Measurements from ENCODE around the gene BUD13. TPM values are rescaled to one million over a fixed set of nuclear protein-coding genes. Genes with fewer than 3 reads are reported as not detected.

The BUD13 gene
- total RNA-seq, 4 donors from 2014 or later = 9.7 to 18.8 (median 12.0) TPM

DNA sequence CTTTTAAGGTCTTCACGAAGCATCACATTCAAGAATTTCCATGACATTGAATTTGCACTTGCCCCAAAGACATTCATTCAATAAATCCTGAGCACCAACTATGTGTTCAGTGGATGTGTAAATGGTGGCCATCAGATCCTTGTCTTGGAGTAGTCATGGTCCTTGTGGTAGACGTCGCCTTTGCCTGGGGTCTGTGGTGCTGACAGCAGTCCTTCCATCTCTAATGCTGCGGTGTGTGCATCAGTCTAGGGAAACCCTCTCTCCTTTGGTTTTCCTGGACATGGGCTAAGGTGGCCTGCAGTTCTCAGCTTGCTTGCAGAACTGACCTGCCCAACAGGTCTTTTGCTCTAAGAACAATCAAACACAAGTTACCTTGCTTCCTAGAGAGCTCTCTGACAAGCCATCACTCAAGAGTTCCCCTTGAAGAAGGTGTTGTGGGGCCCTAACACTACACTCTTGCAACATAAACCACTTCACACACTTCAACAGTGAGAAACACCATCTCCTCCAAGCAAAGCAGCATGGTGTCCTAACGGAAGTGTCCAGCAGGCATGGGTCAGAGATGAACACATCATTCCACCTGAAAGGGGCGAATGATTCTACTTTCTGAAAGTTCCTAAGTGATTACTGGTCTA, 72.1 kb downstream of the BUD13 start:
- TF ChIP-seq, protein P1, sequence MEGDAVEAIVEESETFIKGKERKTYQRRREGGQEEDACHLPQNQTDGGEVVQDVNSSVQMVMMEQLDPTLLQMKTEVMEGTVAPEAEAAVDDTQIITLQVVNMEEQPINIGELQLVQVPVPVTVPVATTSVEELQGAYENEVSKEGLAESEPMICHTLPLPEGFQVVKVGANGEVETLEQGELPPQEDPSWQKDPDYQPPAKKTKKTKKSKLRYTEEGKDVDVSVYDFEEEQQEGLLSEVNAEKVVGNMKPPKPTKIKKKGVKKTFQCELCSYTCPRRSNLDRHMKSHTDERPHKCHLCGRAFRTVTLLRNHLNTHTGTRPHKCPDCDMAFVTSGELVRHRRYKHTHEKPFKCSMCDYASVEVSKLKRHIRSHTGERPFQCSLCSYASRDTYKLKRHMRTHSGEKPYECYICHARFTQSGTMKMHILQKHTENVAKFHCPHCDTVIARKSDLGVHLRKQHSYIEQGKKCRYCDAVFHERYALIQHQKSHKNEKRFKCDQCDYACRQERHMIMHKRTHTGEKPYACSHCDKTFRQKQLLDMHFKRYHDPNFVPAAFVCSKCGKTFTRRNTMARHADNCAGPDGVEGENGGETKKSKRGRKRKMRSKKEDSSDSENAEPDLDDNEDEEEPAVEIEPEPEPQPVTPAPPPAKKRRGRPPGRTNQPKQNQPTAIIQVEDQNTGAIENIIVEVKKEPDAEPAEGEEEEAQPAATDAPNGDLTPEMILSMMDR (IDR thresholded peaks at IDR 0.05) = no peak
- ATAC-seq (ENCODE audit: low FRiP score) = no peak
- no peak for DNase-seq (ENCODE audit: low spot score)

Other genes starting within 250 kb of the BUD13 start
- gene ZPR1, start 15.0 kb upstream of the BUD13 start, total RNA-seq = 10 to 100 TPM; 23.5 to 83.9 (median 54.6) TPM
- not detected for gene APOA5, start 18.9 kb upstream of the BUD13 start, total RNA-seq
- 1 to 10 TPM in 1 of 4 donors, not detected in 3; 1.1 TPM for gene APOA4, start 50.3 kb upstream of the BUD13 start, total RNA-seq
- 1 to 10 TPM in 1 of 4 donors, not detected in 3; 3.5 TPM for gene APOC3, start 56.9 kb upstream of the BUD13 start, total RNA-seq
- gene APOA1, start 64.6 kb upstream of the BUD13 start, total RNA-seq = 1 to 10 TPM in 2 of 4 donors, not detected in 2; 1.0 to 1.1 TPM